ENCODE data around the gene CFAP74.

GRCh38 chr1:1873186-1873585 is 130.4 kb downstream of the CFAP74 start:
- no peak for TF ChIP-seq CTCF (IDR thresholded peaks at IDR 0.05)
- no peak for TF ChIP-seq POLR2A (IDR thresholded peaks at IDR 0.05)

Measured in tibial nerve (tissue), 3 donors.